ENCODE data around the gene SDHAF1.

SDHAF1 gene

GRCh38 chr19:36014012-36014924 is 19.3 kb downstream of the SDHAF1 start, which contains the start of gene ALKBH6:
ALKBH6 (minus strand) TSS chr19:36014213; CDS start chr19:36013397, 816 bp downstream.
- peak; percentile 89 for DNase-seq (ENCODE audit: low read depth)
- TF ChIP-seq CTCF (IDR thresholded peaks at IDR 0.05; ENCODE audit: control insufficient read depth, insufficient read depth, low read depth, low read length, missing control alignments) = no peak
- H3K4me3 ChIP-seq (ENCODE audit: control insufficient read depth, low read depth, low read length) = peak within 1 kb of the TSS; percentile 83

GRCh38 chr19:36019061-36019670 is 24.2 kb downstream of the SDHAF1 start:
- no peak overlapping the region for H3K4me3 ChIP-seq (ENCODE audit: control insufficient read depth, low read depth, low read length)
- no peak for DNase-seq (ENCODE audit: low read depth)
- no peak for TF ChIP-seq CTCF (IDR thresholded peaks at IDR 0.05; ENCODE audit: control insufficient read depth, insufficient read depth, low read depth, low read length, missing control alignments)

GRCh38 chr19:36023432-36023831 is 28.4 kb downstream of the SDHAF1 start:
- DNase-seq (ENCODE audit: low read depth) = no peak
- TF ChIP-seq CTCF (IDR thresholded peaks at IDR 0.05; ENCODE audit: control insufficient read depth, insufficient read depth, low read depth, low read length, missing control alignments) = no peak
- H3K4me3 ChIP-seq (ENCODE audit: control insufficient read depth, low read depth, low read length) = no peak overlapping the region

- H3K4me3 ChIP-seq (ENCODE audit: control insufficient read depth, low read depth, low read length) = no peak overlapping the region
- DNase-seq (ENCODE audit: low read depth) = no peak
- TF ChIP-seq CTCF (IDR thresholded peaks at IDR 0.05; ENCODE audit: control insufficient read depth, insufficient read depth, low read depth, low read length, missing control alignments) = no peak
These were observed 30.6 kb downstream of the SDHAF1 start for GRCh38 chr19:36025541-36025940.

GRCh38 chr19:36026091-36026876 is 31.3 kb downstream of the SDHAF1 start:
- no peak overlapping the region for H3K4me3 ChIP-seq (ENCODE audit: control insufficient read depth, low read depth, low read length)
- TF ChIP-seq CTCF (IDR thresholded peaks at IDR 0.05; ENCODE audit: control insufficient read depth, insufficient read depth, low read depth, low read length, missing control alignments) = no peak
- DNase-seq (ENCODE audit: low read depth) = no peak

- H3K4me3 ChIP-seq (ENCODE audit: control insufficient read depth, low read depth, low read length) = no peak overlapping the region
- no peak for TF ChIP-seq CTCF (IDR thresholded peaks at IDR 0.05; ENCODE audit: control insufficient read depth, insufficient read depth, low read depth, low read length, missing control alignments)
- no peak for DNase-seq (ENCODE audit: low read depth)
These were observed 32.7 kb downstream of the SDHAF1 start for GRCh38 chr19:36027696-36028095.
